H9 (cell line): ENCODE measurements around the gene PCGF3. TPM values are rescaled to one million over a fixed set of nuclear protein-coding genes. Genes with fewer than 3 reads are reported as not detected.
A peak's percentile ranks its signal among the peaks of the same experiment; 100 is the strongest.

Experiments
- DNase-seq: peaks from one replicate; pipeline ENCODE4 v3.0.0-alpha.2; 2017
- H2AFZ ChIP-seq: one replicate; pipeline ENCODE4 v1.6.1; 2013; ENCODE audit warnings: mild to moderate bottlenecking, low read length, control low read depth, moderate library complexity
- H2AK5ac ChIP-seq: 2 replicates; pipeline ENCODE4 v1.6.1; 2013; ENCODE audit warnings: low read length, control low read depth, mixed read lengths; ENCODE audit not compliant: insufficient read length
- H2BK120ac ChIP-seq: one replicate; pipeline ENCODE4 v1.6.1; 2013; ENCODE audit warnings: low read depth, mild to moderate bottlenecking, low read length, control low read depth, inconsistent platforms; ENCODE audit not compliant: poor library complexity, severe bottlenecking
- H2BK12ac ChIP-seq: 2 replicates; pipeline ENCODE4 v1.6.1; 2013; ENCODE audit warnings: low read length, control low read depth, mixed read lengths, low read depth; ENCODE audit not compliant: insufficient read length
- H2BK15ac ChIP-seq: 2 replicates; pipeline ENCODE4 v1.6.1; 2013; ENCODE audit warnings: low read depth, low read length, control low read depth
- H2BK20ac ChIP-seq: one replicate; pipeline ENCODE4 v1.6.1; 2013; ENCODE audit warnings: low read depth, mild to moderate bottlenecking, low read length, control low read depth, inconsistent platforms; ENCODE audit not compliant: poor library complexity, severe bottlenecking
- H2BK5ac ChIP-seq: 2 replicates; pipeline ENCODE4 v1.6.1; 2013; ENCODE audit warnings: low read length, control low read depth, mixed read lengths; ENCODE audit not compliant: insufficient read length
- H3K14ac ChIP-seq: 2 replicates; pipeline ENCODE4 v1.6.1; 2013; ENCODE audit warnings: low read length, control low read depth; ENCODE audit not compliant: insufficient read depth
- H3K18ac ChIP-seq: 2 replicates; pipeline ENCODE4 v1.6.1; 2013; ENCODE audit warnings: low read depth, mild to moderate bottlenecking, mixed read lengths, low read length, control low read depth; ENCODE audit not compliant: insufficient read length
- H3K23ac ChIP-seq: 2 replicates; pipeline ENCODE4 v1.6.1; 2013; ENCODE audit warnings: low read length, control low read depth, mixed read lengths, low read depth; ENCODE audit not compliant: insufficient read length
- H3K23me2 ChIP-seq: 2 replicates; pipeline ENCODE4 v1.6.1; 2013; ENCODE audit warnings: low read depth, mild to moderate bottlenecking, mixed read lengths, low read length, control low read depth; ENCODE audit not compliant: insufficient read length, poor library complexity, severe bottlenecking
- H3K27ac ChIP-seq: 2 replicates; pipeline ENCODE4 v1.5.1; 2013; ENCODE audit warnings: low read length, control low read depth, mixed read lengths, low read depth; ENCODE audit not compliant: insufficient read length
- H3K27me3 ChIP-seq: 2 replicates; pipeline ENCODE4 v1.6.1; 2013; ENCODE audit warnings: low read length, control low read depth, inconsistent platforms; ENCODE audit not compliant: insufficient read depth
- H3K4ac ChIP-seq: 2 replicates; pipeline ENCODE4 v1.6.1; 2013; ENCODE audit warnings: low read depth, mild to moderate bottlenecking, control low read depth, inconsistent platforms, low read length, moderate library complexity
- H3K4me1 ChIP-seq: 2 replicates; pipeline ENCODE4 v1.6.1; 2013; ENCODE audit warnings: low read length, control low read depth, inconsistent platforms; ENCODE audit not compliant: insufficient read depth
- H3K4me2 ChIP-seq: 2 replicates; pipeline ENCODE4 v1.6.1; 2013; ENCODE audit warnings: low read length, control low read depth, mixed read lengths; ENCODE audit not compliant: insufficient read length, insufficient read depth
- H3K56ac ChIP-seq: 2 replicates; pipeline ENCODE4 v1.6.1; 2013; ENCODE audit warnings: low read depth, mild to moderate bottlenecking, mixed read lengths, low read length, control low read depth; ENCODE audit not compliant: insufficient read length
- H3K79me1 ChIP-seq: 2 replicates; pipeline ENCODE4 v1.6.1; 2013; ENCODE audit warnings: low read depth, mild to moderate bottlenecking, moderate library complexity, low read length, control low read depth, inconsistent platforms; ENCODE audit not compliant: insufficient read depth, poor library complexity, severe bottlenecking
- H3K79me2 ChIP-seq: 2 replicates; pipeline ENCODE4 v1.6.1; 2013; ENCODE audit warnings: low read length, control low read depth, inconsistent platforms; ENCODE audit not compliant: insufficient read depth
- H3K9ac ChIP-seq: 2 replicates; pipeline ENCODE4 v1.6.1; 2013; ENCODE audit warnings: low read length, control low read depth, mixed read lengths; ENCODE audit not compliant: insufficient read length; ENCODE audit errors: extremely low read depth
- H3K9me3 ChIP-seq: one replicate; pipeline ENCODE4 v1.6.1; 2013; ENCODE audit warnings: low read depth, low read length, inconsistent platforms; ENCODE audit not compliant: control insufficient read depth
- H3T11ph ChIP-seq: one replicate; pipeline ENCODE4 v1.6.1; 2013; ENCODE audit warnings: mild to moderate bottlenecking, low read length, control low read depth, inconsistent platforms
- H4K20me1 ChIP-seq: one replicate; pipeline ENCODE4 v1.6.1; 2013; ENCODE audit not compliant: control insufficient read depth, insufficient read length, insufficient read depth
- H4K5ac ChIP-seq: 2 replicates; pipeline ENCODE4 v1.6.1; 2013; ENCODE audit warnings: low read depth, mild to moderate bottlenecking, mixed read lengths, low read length, control low read depth; ENCODE audit not compliant: insufficient read length
- H4K8ac ChIP-seq: replicated peaks from 2 replicates; pipeline ENCODE4 v1.6.1; 2013; ENCODE audit warnings: low read length, control low read depth, mixed read lengths, low read depth; ENCODE audit not compliant: insufficient read length
- H4K91ac ChIP-seq: 2 replicates; pipeline ENCODE4 v1.6.1; 2013; ENCODE audit warnings: low read depth, mild to moderate bottlenecking, moderate library complexity, mixed read lengths, low read length, control low read depth; ENCODE audit not compliant: insufficient read length
- H3K27ac Mint-ChIP-seq, 3 experiments: 2 replicates in 2 of 3; 3 replicates in 1 of 3; pipeline ENCODE4 v1.8.0; 2020 to 2021; ENCODE audit warnings: mixed read lengths in 3 of 3, mild to moderate bottlenecking in 1 of 3, moderate library complexity in 1 of 3
- H3K27me3 Mint-ChIP-seq: 2 replicates; pipeline ENCODE4 v1.8.0; 2021; ENCODE audit warnings: low read depth, mild to moderate bottlenecking, moderate library complexity, mixed read lengths
- H3K36me3 Mint-ChIP-seq, 3 experiments: 2 replicates in 2 of 3; 3 replicates in 1 of 3; pipeline ENCODE4 v1.8.0; 2020 to 2021; ENCODE audit warnings: low read depth in 3 of 3, mixed read lengths in 3 of 3; ENCODE audit not compliant: insufficient read depth in 1 of 3
- H3K4me1 Mint-ChIP-seq, 2 experiments: 2 replicates each; pipeline ENCODE4 v1.8.0; 2020; ENCODE audit warnings: mixed read lengths in 2 of 2
- H3K4me3 Mint-ChIP-seq, 2 experiments: 2 replicates in 1 of 2; 3 replicates in 1 of 2; pipeline ENCODE4 v1.8.0; 2020 to 2021; ENCODE audit warnings: mild to moderate bottlenecking in 2 of 2, mixed read lengths in 2 of 2, moderate library complexity in 1 of 2
- H3K9me3 Mint-ChIP-seq, 2 experiments: 2 replicates in 1 of 2; 3 replicates in 1 of 2; pipeline ENCODE4 v1.8.0; 2020; ENCODE audit warnings: mild to moderate bottlenecking in 2 of 2, mixed read lengths in 2 of 2, moderate library complexity in 1 of 2
- WGBS: extraction: QIAGEN DNeasy Blood & Tissue Kit; methylation state at CpG from one replicate; pipeline ENCODE4 v1.1.7; 2013; ENCODE audit warnings: missing lambda C conversion rate, low lambda C conversion rate, mixed read lengths; ENCODE audit not compliant: insufficient read length; ENCODE audit errors: extremely low coverage; 5-methylcytosine and 5-hydroxymethylcytosine counted together
- total RNA-seq: library from RNA; stranded (reverse); gene quantifications from 2 replicates; pipeline ENCODE4 v1.2.1, GENCODE V29; 2021
- TF ChIP-seq, protein P1 (sequence below): fragments of 200-600 bp; sonication (generic); conservative IDR thresholded peaks from 3 replicates; pipeline ENCODE4 v1.8.0; 2021; ENCODE audit warnings: antibody characterized with exemption, mild to moderate bottlenecking

The PCGF3 gene
- total RNA-seq, 1 experiment from 2014 or later = 43.1 TPM

- H3K23me2 ChIP-seq = peaks cover 14% of the 10 kb centered on the region
- H3K56ac ChIP-seq = no peak overlapping the region
- 0 out of 2 replicates have a peak, but pooled peaks cover 3% of the 10 kb centered on the region for H3K4me1 ChIP-seq
- no peaks in the 10 kb centered on the region for H3K9me3 ChIP-seq
- H3K23ac ChIP-seq = no peak overlapping the region
- no peak overlapping the region for H3K4me2 ChIP-seq
- Mint-ChIP-seq H3K4me3 (peak overlapping the region; percentile 40 to 93; a peak in 1 of 5 replicates), H3K27me3 (no peaks in the 10 kb centered on the region; the same call in 1 of the 2 replicates), H3K27ac (no peak overlapping the region), H3K9me3 (no peaks in the 10 kb centered on the region; a peak in 1 of 5 replicates), H3K4me1 (peaks cover 6 to 7% of the 10 kb centered on the region in 2 experiments), H3K36me3 (peaks cover 21 to 31% (median 29%) of the 10 kb centered on the region in 3 experiments; a peak in 6 of 7 replicates)
- WGBS = no CpG with 5 or more reads among the region's 3 CpGs
- DNase-seq = no peak
- H4K5ac ChIP-seq = no peak overlapping the region
- no peak overlapping the region for H2BK12ac ChIP-seq
- H4K20me1 ChIP-seq = peaks cover 4% of the 10 kb centered on the region
- H4K8ac ChIP-seq = no peak overlapping the region
- H3K27me3 ChIP-seq = no peaks in the 10 kb centered on the region
- H2BK5ac ChIP-seq = no peak overlapping the region
- no peak overlapping the region for H3T11ph ChIP-seq
- H3K79me1 ChIP-seq = peaks cover 3% of the 10 kb centered on the region
- TF ChIP-seq, protein P1, sequence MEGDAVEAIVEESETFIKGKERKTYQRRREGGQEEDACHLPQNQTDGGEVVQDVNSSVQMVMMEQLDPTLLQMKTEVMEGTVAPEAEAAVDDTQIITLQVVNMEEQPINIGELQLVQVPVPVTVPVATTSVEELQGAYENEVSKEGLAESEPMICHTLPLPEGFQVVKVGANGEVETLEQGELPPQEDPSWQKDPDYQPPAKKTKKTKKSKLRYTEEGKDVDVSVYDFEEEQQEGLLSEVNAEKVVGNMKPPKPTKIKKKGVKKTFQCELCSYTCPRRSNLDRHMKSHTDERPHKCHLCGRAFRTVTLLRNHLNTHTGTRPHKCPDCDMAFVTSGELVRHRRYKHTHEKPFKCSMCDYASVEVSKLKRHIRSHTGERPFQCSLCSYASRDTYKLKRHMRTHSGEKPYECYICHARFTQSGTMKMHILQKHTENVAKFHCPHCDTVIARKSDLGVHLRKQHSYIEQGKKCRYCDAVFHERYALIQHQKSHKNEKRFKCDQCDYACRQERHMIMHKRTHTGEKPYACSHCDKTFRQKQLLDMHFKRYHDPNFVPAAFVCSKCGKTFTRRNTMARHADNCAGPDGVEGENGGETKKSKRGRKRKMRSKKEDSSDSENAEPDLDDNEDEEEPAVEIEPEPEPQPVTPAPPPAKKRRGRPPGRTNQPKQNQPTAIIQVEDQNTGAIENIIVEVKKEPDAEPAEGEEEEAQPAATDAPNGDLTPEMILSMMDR = no peak
- no peak overlapping the region for H3K9ac ChIP-seq
- no peak overlapping the region for H2AFZ ChIP-seq
- H3K79me2 ChIP-seq = peaks cover 5% of the 10 kb centered on the region; the same call in 1 of the 2 replicates
- H2BK120ac ChIP-seq = no peak overlapping the region
- H3K14ac ChIP-seq = no peak overlapping the region
- no peak overlapping the region for H2BK15ac ChIP-seq
- no peak overlapping the region for H4K91ac ChIP-seq
- no peak overlapping the region for H3K27ac ChIP-seq
- no peak overlapping the region for H2AK5ac ChIP-seq
- H2BK20ac ChIP-seq = no peak overlapping the region
- no peak overlapping the region for H3K4ac ChIP-seq
- no peak overlapping the region for H3K18ac ChIP-seq
Measured at GRCh38 chr4:671769-672168, 33.9 kb upstream of the PCGF3 start.
